ENCODE data around the gene SLC22A5.
A peak's percentile ranks its signal among the peaks of the same experiment; 100 is the strongest.

The SLC22A5 gene

DNA sequence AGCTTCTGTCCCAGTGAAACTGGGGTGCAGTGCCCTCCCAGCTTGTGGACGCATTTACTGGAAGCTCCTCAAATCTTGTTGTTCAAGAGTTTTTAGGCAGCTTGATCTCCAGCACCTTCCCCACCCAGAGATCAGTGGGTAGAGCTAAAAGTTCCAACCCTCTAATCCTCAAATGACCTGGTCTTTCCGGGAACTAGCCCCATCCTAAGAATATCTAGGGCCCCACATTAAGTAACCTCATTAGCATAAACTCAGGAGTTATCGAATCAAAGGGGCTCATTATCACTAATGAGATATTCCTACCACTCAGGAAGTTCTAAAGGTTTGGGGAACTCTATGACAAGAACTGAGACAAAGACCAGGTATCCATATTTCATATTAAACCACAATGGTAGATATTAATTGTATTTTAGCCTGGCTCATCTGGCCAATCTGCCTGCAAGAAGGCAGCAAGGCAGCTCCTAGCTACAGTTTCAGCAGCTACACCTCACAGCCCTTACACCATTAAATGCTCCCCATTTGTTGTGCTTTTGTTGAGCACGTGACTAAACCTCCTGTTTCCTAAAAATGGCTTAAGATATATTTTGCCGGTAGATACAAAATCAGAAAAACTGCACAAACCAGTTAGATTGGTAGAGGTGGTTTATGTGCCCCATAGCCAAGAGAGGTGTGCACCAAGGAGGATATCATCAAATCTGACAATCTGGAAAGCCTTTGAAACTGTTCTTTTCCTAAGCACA, 24.6 kb upstream of the SLC22A5 start:
- Histone ChIP-seq H3K27me3 (ENCODE audit: control insufficient read depth, insufficient read depth, low read length) (no peaks in the 10 kb centered on the region), H3K36me3 (ENCODE audit: insufficient read depth, low read length) (no peaks in the 10 kb centered on the region), H3K9ac (ENCODE audit: low read depth, low read length) (no peak overlapping the region), H3K4me2 (ENCODE audit: low read length) (no peak overlapping the region), H3K4me3 (ENCODE audit: low read length) (no peak overlapping the region), H3K4me1 (ENCODE audit: control insufficient read depth, insufficient read depth, low read length) (no peaks in the 10 kb centered on the region), H3K9me3 (replicated peaks; ENCODE audit: low read length) (no peaks in the 10 kb centered on the region)

DNA sequence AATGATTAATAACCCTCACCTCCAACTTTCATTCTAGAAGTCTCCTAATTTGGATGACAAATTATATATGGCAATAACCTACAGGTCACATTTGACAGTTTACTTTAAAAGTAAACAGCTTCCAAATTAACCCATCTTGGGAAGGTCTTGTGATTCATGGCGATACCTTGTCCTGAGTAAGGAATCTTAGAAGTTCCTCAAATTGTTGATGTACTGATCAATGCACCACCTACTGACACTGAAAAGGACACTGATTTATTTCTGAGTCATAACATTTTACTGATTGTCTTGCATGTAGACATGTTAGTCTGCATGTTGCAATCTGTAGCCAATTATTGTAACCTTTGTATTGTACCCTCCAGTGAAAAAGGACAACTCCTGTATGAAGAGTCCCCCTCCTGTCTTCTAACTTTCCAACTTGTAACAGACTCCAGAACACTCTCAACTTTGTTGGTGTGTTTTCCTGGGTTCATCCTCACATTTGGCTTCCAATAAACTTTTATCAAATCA, 16.0 kb upstream of the SLC22A5 start:
- Histone ChIP-seq H3K4me3 (ENCODE audit: low read length) (no peak overlapping the region), H3K9me3 (replicated peaks; ENCODE audit: low read length) (no peaks in the 10 kb centered on the region), H3K9ac (ENCODE audit: low read depth, low read length) (no peak overlapping the region), H3K36me3 (ENCODE audit: insufficient read depth, low read length) (no peaks in the 10 kb centered on the region), H3K4me2 (ENCODE audit: low read length) (no peak overlapping the region), H3K27me3 (ENCODE audit: control insufficient read depth, insufficient read depth, low read length) (no peaks in the 10 kb centered on the region), H3K4me1 (ENCODE audit: control insufficient read depth, insufficient read depth, low read length) (no peaks in the 10 kb centered on the region)

GRCh38 chr5:132354381-132355139, 14.9 kb upstream of the SLC22A5 start:
- Histone ChIP-seq H3K9ac (ENCODE audit: low read depth, low read length) (no peak overlapping the region), H3K4me2 (ENCODE audit: low read length) (no peak overlapping the region), H3K36me3 (ENCODE audit: insufficient read depth, low read length) (no peaks in the 10 kb centered on the region)

DNA sequence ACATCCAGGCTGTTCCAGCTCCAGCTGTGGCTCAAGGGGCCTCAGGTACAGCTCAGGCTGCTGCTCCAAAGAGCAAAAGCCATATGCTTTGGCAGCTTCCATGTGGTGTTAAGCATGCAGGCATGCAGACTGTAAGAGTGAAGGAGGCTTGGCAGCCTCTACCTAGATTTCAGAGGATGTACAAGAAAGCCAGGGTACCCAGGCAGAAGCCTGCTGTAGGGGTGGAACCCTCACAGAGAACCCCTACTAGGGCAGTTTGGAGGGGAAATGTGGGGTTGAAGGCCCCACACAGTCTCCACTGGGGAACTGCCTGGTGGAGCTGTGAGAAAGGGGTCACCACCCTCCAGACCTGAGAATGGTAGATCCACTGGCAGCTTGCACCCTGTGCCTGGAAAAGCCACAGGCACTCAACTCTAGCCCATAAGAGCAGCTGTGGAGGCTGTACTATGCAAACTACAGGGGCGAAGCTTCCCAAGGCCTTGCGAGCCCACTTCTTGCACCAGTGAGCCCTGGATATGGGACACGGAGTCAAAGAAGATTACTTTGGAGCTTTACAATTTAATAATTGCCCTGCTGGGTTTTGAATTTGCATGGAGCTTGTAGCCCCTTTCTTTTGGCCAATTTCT, 14.3 kb upstream of the SLC22A5 start:
- no peak overlapping the region for H3K4me2 ChIP-seq (ENCODE audit: low read length)
- H3K4me1 ChIP-seq (ENCODE audit: control insufficient read depth, insufficient read depth, low read length): no peaks in the 10 kb centered on the region
- H3K4me3 ChIP-seq (ENCODE audit: low read length): no peak overlapping the region
- H3K36me3 ChIP-seq (ENCODE audit: insufficient read depth, low read length): no peaks in the 10 kb centered on the region
- H3K9me3 ChIP-seq (replicated peaks; ENCODE audit: low read length): no peaks in the 10 kb centered on the region
- no peaks in the 10 kb centered on the region for H3K27me3 ChIP-seq (ENCODE audit: control insufficient read depth, insufficient read depth, low read length)
- H3K9ac ChIP-seq (ENCODE audit: low read depth, low read length): no peak overlapping the region

More at GRCh38 chr5:132354381-132355139, 14.9 kb upstream of the SLC22A5 start:
- Histone ChIP-seq H3K27me3 (ENCODE audit: control insufficient read depth, insufficient read depth, low read length) (no peaks in the 10 kb centered on the region), H3K4me3 (ENCODE audit: low read length) (no peak overlapping the region), H3K9me3 (replicated peaks; ENCODE audit: low read length) (no peaks in the 10 kb centered on the region), H3K4me1 (ENCODE audit: control insufficient read depth, insufficient read depth, low read length) (no peaks in the 10 kb centered on the region)

DNA sequence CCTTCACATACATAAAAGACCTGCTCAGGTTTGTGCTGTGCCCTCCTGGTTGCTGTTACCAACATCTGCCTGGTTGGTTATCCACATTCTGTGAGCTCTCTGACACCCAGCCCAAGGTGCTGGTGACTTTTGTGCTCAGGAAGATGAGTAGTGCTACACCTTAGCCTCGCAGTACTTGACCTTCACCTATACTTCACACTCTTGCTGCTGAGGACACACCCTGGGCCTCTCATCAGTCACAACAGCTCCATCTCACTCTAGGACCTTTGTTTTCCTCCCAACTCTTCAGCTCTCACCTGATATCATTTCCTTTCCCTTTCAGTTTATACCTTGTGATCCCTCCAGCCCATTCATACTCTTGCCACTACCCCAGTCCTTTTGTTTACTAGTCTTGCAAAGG, 10.7 kb upstream of the SLC22A5 start:
- Histone ChIP-seq H3K4me2 (ENCODE audit: low read length) (no peak overlapping the region), H3K4me1 (ENCODE audit: control insufficient read depth, insufficient read depth, low read length) (peaks cover 10% of the 10 kb centered on the region), H3K27me3 (ENCODE audit: control insufficient read depth, insufficient read depth, low read length) (no peaks in the 10 kb centered on the region), H3K9ac (ENCODE audit: low read depth, low read length) (no peak overlapping the region), H3K4me3 (ENCODE audit: low read length) (no peak overlapping the region), H3K36me3 (ENCODE audit: insufficient read depth, low read length) (no peaks in the 10 kb centered on the region), H3K9me3 (replicated peaks; ENCODE audit: low read length) (no peaks in the 10 kb centered on the region)

- H3K4me2 ChIP-seq (ENCODE audit: low read length): no peak overlapping the region
- H3K4me3 ChIP-seq (ENCODE audit: low read length): no peak overlapping the region
- H3K36me3 ChIP-seq (ENCODE audit: insufficient read depth, low read length): no peaks in the 10 kb centered on the region
- no peaks in the 10 kb centered on the region for H3K9me3 ChIP-seq (replicated peaks; ENCODE audit: low read length)
- H3K9ac ChIP-seq (ENCODE audit: low read depth, low read length): no peak overlapping the region
- peaks cover 31% of the 10 kb centered on the region for H3K4me1 ChIP-seq (ENCODE audit: control insufficient read depth, insufficient read depth, low read length)
- no peaks in the 10 kb centered on the region for H3K27me3 ChIP-seq (ENCODE audit: control insufficient read depth, insufficient read depth, low read length)
These were observed 7.4 kb upstream of the SLC22A5 start for GRCh38 chr5:132362086-132362485.

GRCh38 chr5:132363431-132364112, 5.9 kb upstream of the SLC22A5 start:
- no peaks in the 10 kb centered on the region for H3K36me3 ChIP-seq (ENCODE audit: insufficient read depth, low read length)
- H3K4me3 ChIP-seq (ENCODE audit: low read length): peak overlapping the region; percentile 11
- H3K4me2 ChIP-seq (ENCODE audit: low read length): peak overlapping the region; percentile 23
- H3K27me3 ChIP-seq (ENCODE audit: control insufficient read depth, insufficient read depth, low read length): no peaks in the 10 kb centered on the region
- peaks cover 41% of the 10 kb centered on the region for H3K4me1 ChIP-seq (ENCODE audit: control insufficient read depth, insufficient read depth, low read length)
- no peaks in the 10 kb centered on the region for H3K9me3 ChIP-seq (replicated peaks; ENCODE audit: low read length)
- H3K9ac ChIP-seq (ENCODE audit: low read depth, low read length): no peak overlapping the region

DNA sequence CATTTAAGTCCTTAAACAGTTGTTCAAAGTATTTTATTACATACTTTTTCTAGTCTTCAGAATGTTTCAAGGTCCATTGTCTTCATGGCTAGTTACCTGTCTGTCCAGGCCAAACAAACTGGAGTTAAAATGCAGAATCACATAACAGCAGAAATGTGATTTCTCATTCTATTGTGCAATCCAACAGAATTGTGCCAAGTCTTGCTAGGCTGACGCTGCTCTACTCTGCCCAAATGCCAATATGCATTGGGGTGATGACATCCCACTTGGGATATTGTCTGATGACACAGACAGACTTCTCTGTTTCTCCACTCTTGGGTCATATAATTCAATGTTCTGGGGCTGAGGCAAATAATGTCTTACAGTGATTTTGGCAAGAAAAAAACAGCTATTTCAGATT, 5.2 kb upstream of the SLC22A5 start:
- Histone ChIP-seq H3K9ac (ENCODE audit: low read depth, low read length) (peak overlapping the region; percentile 57), H3K9me3 (replicated peaks; ENCODE audit: low read length) (no peaks in the 10 kb centered on the region), H3K4me3 (ENCODE audit: low read length) (peak overlapping the region; percentile 12), H3K4me1 (ENCODE audit: control insufficient read depth, insufficient read depth, low read length) (peaks cover 46% of the 10 kb centered on the region), H3K4me2 (ENCODE audit: low read length) (peak overlapping the region; percentile 50), H3K36me3 (ENCODE audit: insufficient read depth, low read length) (no peaks in the 10 kb centered on the region), H3K27me3 (ENCODE audit: control insufficient read depth, insufficient read depth, low read length) (no peaks in the 10 kb centered on the region)

DNA sequence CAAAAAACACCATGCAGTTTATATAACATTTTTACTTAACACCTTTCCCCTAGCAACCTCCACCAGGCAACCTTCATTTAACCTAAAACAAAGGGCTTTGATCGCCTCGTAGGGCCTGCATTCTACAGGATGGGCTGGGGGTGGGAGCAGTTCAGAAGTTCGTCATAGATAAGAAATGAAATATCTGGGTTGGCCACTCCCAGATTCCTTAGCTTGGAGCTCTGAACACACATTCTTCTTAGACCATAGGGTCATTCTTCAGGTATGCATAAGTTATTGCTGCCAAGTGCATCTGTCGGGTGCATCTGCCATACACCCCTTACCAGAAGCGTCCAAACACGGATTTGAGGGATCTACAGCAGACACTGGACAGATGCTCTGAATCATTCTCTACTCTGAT, 4.3 kb upstream of the SLC22A5 start:
- peaks cover 51% of the 10 kb centered on the region for H3K4me1 ChIP-seq (ENCODE audit: control insufficient read depth, insufficient read depth, low read length)
- H3K27me3 ChIP-seq (ENCODE audit: control insufficient read depth, insufficient read depth, low read length): no peaks in the 10 kb centered on the region
- H3K9me3 ChIP-seq (replicated peaks; ENCODE audit: low read length): no peaks in the 10 kb centered on the region
- H3K36me3 ChIP-seq (ENCODE audit: insufficient read depth, low read length): no peaks in the 10 kb centered on the region
- H3K4me3 ChIP-seq (ENCODE audit: low read length): no peak overlapping the region
- H3K9ac ChIP-seq (ENCODE audit: low read depth, low read length): peak overlapping the region; percentile 57
- H3K4me2 ChIP-seq (ENCODE audit: low read length): peak overlapping the region; percentile 50

DNA sequence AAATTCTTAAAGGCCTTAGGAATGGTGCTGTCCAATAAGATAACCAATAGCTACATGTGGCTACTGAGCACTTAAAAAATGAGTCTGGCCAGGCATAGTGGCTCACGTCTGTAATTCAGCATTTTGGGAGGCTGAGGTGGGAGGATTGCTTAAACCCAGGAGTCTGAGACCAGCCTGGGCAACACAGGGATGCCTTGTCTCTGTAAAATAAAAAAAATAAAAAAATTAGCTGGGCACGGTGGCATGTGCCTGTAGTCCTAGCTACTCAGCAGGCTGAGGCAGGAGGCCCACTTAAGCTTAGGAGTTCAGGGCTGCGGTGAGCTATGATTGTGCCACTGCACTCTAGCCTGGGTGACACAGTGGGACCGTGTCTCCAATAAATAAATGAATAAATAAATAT, 1.3 kb upstream of the SLC22A5 start:
- Histone ChIP-seq H3K36me3 (ENCODE audit: insufficient read depth, low read length) (peaks cover 4% of the 10 kb centered on the region), H3K4me3 (ENCODE audit: low read length) (no peak overlapping the region), H3K27me3 (ENCODE audit: control insufficient read depth, insufficient read depth, low read length) (no peaks in the 10 kb centered on the region), H3K9ac (ENCODE audit: low read depth, low read length) (no peak overlapping the region), H3K4me2 (ENCODE audit: low read length) (no peak overlapping the region), H3K4me1 (ENCODE audit: control insufficient read depth, insufficient read depth, low read length) (peaks cover 66% of the 10 kb centered on the region), H3K9me3 (replicated peaks; ENCODE audit: low read length) (no peaks in the 10 kb centered on the region)

DNA sequence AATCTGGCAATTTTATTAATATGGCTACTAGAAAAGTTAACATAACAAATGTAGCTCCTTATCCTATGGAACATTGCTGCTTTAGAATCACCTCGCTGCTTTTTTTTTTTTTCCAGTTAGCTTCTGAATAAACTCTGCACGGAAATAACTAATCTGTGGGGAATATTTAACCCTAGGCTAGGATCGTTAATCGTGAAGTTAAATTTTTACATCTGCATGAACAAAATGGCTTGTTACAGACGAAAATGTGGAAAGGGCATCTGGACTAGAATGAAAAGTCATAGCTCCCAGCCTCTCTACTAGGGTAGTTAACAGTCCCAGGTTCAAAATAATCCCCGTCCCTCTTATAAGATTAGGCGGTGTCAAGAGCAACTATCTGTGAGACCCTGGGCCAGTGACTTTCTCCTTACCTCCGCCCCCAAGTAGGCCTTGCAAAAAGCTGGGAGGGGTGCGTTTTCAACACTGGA, 470 bp upstream of the SLC22A5 start:
- Histone ChIP-seq H3K9ac (ENCODE audit: low read depth, low read length) (peak overlapping the region; percentile 91), H3K4me1 (ENCODE audit: control insufficient read depth, insufficient read depth, low read length) (peaks cover 58% of the 10 kb centered on the region), H3K4me2 (ENCODE audit: low read length) (peak overlapping the region; percentile 98), H3K9me3 (replicated peaks; ENCODE audit: low read length) (no peaks in the 10 kb centered on the region), H3K4me3 (ENCODE audit: low read length) (peak overlapping the region; percentile 94), H3K36me3 (ENCODE audit: insufficient read depth, low read length) (peaks cover 4% of the 10 kb centered on the region), H3K27me3 (ENCODE audit: control insufficient read depth, insufficient read depth, low read length) (no peaks in the 10 kb centered on the region)

Data from skeletal muscle satellite cell (primary cell).